ENCODE data around the gene PDCD1.
"Not testable (repeated sequence)": the region's sequence is repeated elsewhere in the genome, so short reads cannot be mapped to it uniquely, and the experiment has no call there.

PDCD1 gene

GRCh38 chr2:241820625-241821384, 37.9 kb downstream of the PDCD1 start:
- no peak overlapping the region for H3K27ac ChIP-seq
- TF ChIP-seq ZFX (IDR thresholded peaks at IDR 0.05; ENCODE audit: borderline replicate concordance) (no peak), CTCF (IDR thresholded peaks at IDR 0.05) (no peak)

GRCh38 chr2:241819947-241820624, 38.6 kb downstream of the PDCD1 start:
- H3K27ac ChIP-seq: not testable (repeated sequence)

GRCh38 chr2:241818943-241819270, 39.8 kb downstream of the PDCD1 start:
- TF ChIP-seq CTCF (IDR thresholded peaks at IDR 0.05) (no peak), ZFX (IDR thresholded peaks at IDR 0.05; ENCODE audit: borderline replicate concordance) (no peak)
- H3K27ac ChIP-seq: no peak overlapping the region

GRCh38 chr2:241818229-241818942, 40.3 kb downstream of the PDCD1 start:
- TF ChIP-seq CTCF (IDR thresholded peaks at IDR 0.05): no peak
- no peak for TF ChIP-seq ZFX (IDR thresholded peaks at IDR 0.05; ENCODE audit: borderline replicate concordance)
- H3K27ac ChIP-seq: no peak overlapping the region

- not testable (repeated sequence) for H3K27ac ChIP-seq
Measured at GRCh38 chr2:241817821-241818215, 40.9 kb downstream of the PDCD1 start.

- no peak for TF ChIP-seq CTCF (IDR thresholded peaks at IDR 0.05)
- TF ChIP-seq ZFX (IDR thresholded peaks at IDR 0.05; ENCODE audit: borderline replicate concordance): no peak
- no peak overlapping the region for H3K27ac ChIP-seq
Measured at GRCh38 chr2:241817126-241817820, 41.4 kb downstream of the PDCD1 start.

GRCh38 chr2:241816431-241817121, 42.1 kb downstream of the PDCD1 start:
- H3K27ac ChIP-seq: no peak overlapping the region

More at GRCh38 chr2:241816431-241817121, 42.1 kb downstream of the PDCD1 start:
- no peak for TF ChIP-seq CTCF (IDR thresholded peaks at IDR 0.05)
- no peak for TF ChIP-seq ZFX (IDR thresholded peaks at IDR 0.05; ENCODE audit: borderline replicate concordance)
